SK-N-MC (cell line): ENCODE data around the gene MAP2K7.

Experiments
- EZH2 ChIP-seq: fragments of 200-600 bp; sonication (generic); IDR thresholded peaks from one replicate; pipeline ENCODE4 v1.6.1; 2017; ENCODE audit warnings: antibody characterized with exemption
- FOXP2 ChIP-seq: optimal IDR thresholded peaks from 2 replicates; pipeline ENCODE3; 2011; ENCODE audit warnings: mild to moderate bottlenecking, moderate library complexity; ENCODE audit not compliant: insufficient read depth; ENCODE audit errors: extremely low read length, control extremely low read depth
- POLR2AphosphoS5 ChIP-seq: IDR thresholded peaks from 2 replicates; pipeline ENCODE4 v1.6.1; 2012; ENCODE audit warnings: mild to moderate bottlenecking, low read depth, low read length, borderline replicate concordance

DNA sequence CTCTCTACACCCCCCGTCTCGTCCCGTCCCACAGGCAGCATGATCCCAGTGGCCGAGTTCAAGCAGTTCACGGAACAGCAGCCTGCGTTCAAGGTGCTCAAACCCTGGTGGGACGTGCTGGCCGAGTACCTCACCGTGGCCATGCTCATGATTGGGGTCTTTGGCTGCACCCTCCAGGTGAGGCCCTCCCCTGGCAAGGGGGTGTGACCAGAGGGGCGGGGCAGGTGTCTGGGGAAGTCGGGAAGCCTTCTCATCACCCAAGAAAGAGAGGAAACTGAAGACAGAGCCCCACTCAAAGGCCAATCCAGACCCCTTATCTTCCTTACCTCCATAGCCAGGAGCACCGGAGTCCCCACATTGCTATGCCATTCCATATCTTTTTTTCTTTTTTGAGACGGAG lies 8.1 kb upstream of the MAP2K7 start:
- TF ChIP-seq POLR2AphosphoS5 (no peak), EZH2 (no peak), FOXP2 (no peak)
